NB4 (cell line): ENCODE data around the gene TBCE.

Experiments used
- CTCF ChIP-seq: IDR thresholded peaks from one replicate; pipeline ENCODE4 v1.5.1; 2012; ENCODE audit warnings: low read depth, low read length
- MAX ChIP-seq: IDR thresholded peaks from 2 replicates; pipeline ENCODE4 v1.6.1; 2011; ENCODE audit warnings: low read depth, low read length
- MYC ChIP-seq: IDR thresholded peaks from 2 replicates; pipeline ENCODE4 v1.6.1; 2011; ENCODE audit warnings: low read depth, low read length
- POLR2A ChIP-seq: IDR thresholded peaks from 2 replicates; pipeline ENCODE4 v1.6.1; 2011; ENCODE audit warnings: mild to moderate bottlenecking; ENCODE audit not compliant: insufficient read length; ENCODE audit errors: extremely low read depth

- no peak for TF ChIP-seq MAX
- TF ChIP-seq CTCF = no peak
- TF ChIP-seq POLR2A = peak; percentile 31
- TF ChIP-seq MYC = no peak
Observed at GRCh38 chr1:235327559-235328270, 39.5 kb upstream of the TBCE start, which contains the start of gene ARID4B.
